ENCODE results near the gene RANBP1.

DNA sequence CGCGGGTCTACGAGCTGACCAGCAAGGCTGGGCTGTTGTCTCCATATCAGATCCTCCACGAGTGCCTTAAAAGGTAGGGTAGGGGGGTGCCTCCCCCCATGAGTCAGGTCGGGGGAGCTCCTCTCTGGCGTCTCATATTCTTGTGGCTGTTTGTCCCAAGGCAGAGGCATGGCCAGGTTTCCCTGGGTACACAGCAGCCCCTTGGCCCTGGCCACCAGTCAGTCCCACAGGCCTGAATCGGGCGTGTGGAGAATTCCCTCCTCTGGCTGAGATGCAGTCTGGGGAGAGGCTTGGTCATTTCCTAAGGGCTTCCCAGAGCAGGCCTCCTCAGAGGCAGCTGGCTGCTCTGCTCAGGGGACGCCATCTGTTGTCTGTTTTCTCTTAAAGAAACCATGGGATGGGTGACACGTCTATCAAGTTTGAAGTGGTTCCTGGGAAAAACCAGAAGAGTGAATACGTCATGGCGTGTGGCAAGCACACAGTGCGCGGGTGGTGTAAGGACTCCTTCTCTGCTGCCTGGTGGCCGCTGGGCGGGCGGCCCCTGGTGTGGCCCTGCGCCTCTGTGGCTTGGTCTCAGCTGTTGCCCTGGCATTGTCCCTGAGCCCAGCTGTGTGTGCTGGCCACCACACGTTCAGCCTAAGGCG, 9.6 kb upstream of the RANBP1 start:
- TF ChIP-seq SIX5 (IDR thresholded peaks at IDR 0.05; ENCODE audit: low read depth, low read length) = no peak
- TF ChIP-seq POLR2A (IDR thresholded peaks at IDR 0.05; ENCODE audit: control extremely low read depth in 1 of 2, low read depth in 2 of 2, low read length in 2 of 2) = no peak
- no peak for TF ChIP-seq CHD2 (IDR thresholded peaks at IDR 0.05; ENCODE audit: low read length)
- TF ChIP-seq, protein P1, sequence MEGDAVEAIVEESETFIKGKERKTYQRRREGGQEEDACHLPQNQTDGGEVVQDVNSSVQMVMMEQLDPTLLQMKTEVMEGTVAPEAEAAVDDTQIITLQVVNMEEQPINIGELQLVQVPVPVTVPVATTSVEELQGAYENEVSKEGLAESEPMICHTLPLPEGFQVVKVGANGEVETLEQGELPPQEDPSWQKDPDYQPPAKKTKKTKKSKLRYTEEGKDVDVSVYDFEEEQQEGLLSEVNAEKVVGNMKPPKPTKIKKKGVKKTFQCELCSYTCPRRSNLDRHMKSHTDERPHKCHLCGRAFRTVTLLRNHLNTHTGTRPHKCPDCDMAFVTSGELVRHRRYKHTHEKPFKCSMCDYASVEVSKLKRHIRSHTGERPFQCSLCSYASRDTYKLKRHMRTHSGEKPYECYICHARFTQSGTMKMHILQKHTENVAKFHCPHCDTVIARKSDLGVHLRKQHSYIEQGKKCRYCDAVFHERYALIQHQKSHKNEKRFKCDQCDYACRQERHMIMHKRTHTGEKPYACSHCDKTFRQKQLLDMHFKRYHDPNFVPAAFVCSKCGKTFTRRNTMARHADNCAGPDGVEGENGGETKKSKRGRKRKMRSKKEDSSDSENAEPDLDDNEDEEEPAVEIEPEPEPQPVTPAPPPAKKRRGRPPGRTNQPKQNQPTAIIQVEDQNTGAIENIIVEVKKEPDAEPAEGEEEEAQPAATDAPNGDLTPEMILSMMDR (IDR thresholded peaks at IDR 0.05; ENCODE audit: control extremely low read depth in 1 of 3, insufficient read depth in 1 of 3, low read depth in 1 of 3, low read length in 3 of 3) = no peak
- no peak for TF ChIP-seq KDM5A (IDR thresholded peaks at IDR 0.05; ENCODE audit: low read length)
- TF ChIP-seq, protein P2, sequence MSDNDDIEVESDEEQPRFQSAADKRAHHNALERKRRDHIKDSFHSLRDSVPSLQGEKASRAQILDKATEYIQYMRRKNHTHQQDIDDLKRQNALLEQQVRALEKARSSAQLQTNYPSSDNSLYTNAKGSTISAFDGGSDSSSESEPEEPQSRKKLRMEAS (IDR thresholded peaks at IDR 0.05) = no peak
- TF ChIP-seq HDAC2 (IDR thresholded peaks at IDR 0.05; ENCODE audit: borderline replicate concordance in 1 of 2, low read depth in 2 of 2, low read length in 2 of 2) = no peak

Measured in H1 (cell line).